Parathyroid adenoma (tissue), 2 donors: ENCODE results near the gene POM121C.
"Not testable (repeated sequence)": the region's sequence is repeated elsewhere in the genome, so short reads cannot be mapped to it uniquely, and the experiment has no call there.

ENCODE experiments used
- H2AFZ ChIP-seq: fragments of 300-600 bp; sonication (generic); one replicate; pipeline ENCODE4 v1.7.0; 2017; ENCODE audit warnings: antibody characterized with exemption, mild to moderate bottlenecking
- H3K27ac ChIP-seq: fragments of 300-600 bp; sonication (generic); one replicate; pipeline ENCODE4 v1.7.0; 2017
- H3K27me3 ChIP-seq: fragments of 300-600 bp; sonication (generic); one replicate; pipeline ENCODE4 v1.7.0; 2017; ENCODE audit warnings: low read length; ENCODE audit not compliant: control insufficient read depth, insufficient read depth
- H3K36me3 ChIP-seq: fragments of 300-600 bp; sonication (generic); one replicate; pipeline ENCODE4 v1.7.0; 2017; ENCODE audit warnings: low read length; ENCODE audit not compliant: control insufficient read depth, insufficient read depth
- H3K4me1 ChIP-seq: fragments of 300-600 bp; sonication (generic); one replicate; pipeline ENCODE4 v1.7.0; 2017; ENCODE audit warnings: control low read depth
- H3K4me2 ChIP-seq: fragments of 300-600 bp; sonication (generic); one replicate; pipeline ENCODE4 v1.7.0; 2017; ENCODE audit warnings: low read length
- H3K4me3 ChIP-seq: fragments of 300-600 bp; sonication (generic); one replicate; pipeline ENCODE4 v1.7.0; 2017; ENCODE audit warnings: low read depth, low read length
- H3K79me2 ChIP-seq: fragments of 300-600 bp; sonication (generic); one replicate; pipeline ENCODE4 v1.7.0; 2017; ENCODE audit warnings: control low read depth
- H3K9ac ChIP-seq: fragments of 300-600 bp; sonication (generic); one replicate; pipeline ENCODE4 v1.7.0; 2017; ENCODE audit warnings: mild to moderate bottlenecking
- H3K9me3 ChIP-seq: fragments of 300-600 bp; sonication (generic); one replicate; pipeline ENCODE4 v1.7.0; 2017; ENCODE audit warnings: low read length; ENCODE audit not compliant: control insufficient read depth
- donor health status: primary hyperparathyroidism.

POM121C gene

GRCh38 chr7:75418292-75418858 lies 67.7 kb downstream of the POM121C start:
- not testable (repeated sequence) for H3K4me1 ChIP-seq, H2AFZ ChIP-seq, H3K4me2 ChIP-seq, H3K27me3 ChIP-seq, H3K79me2 ChIP-seq, H3K4me3 ChIP-seq, H3K9ac ChIP-seq, H3K9me3 ChIP-seq, H3K36me3 ChIP-seq, H3K27ac ChIP-seq

- not testable (repeated sequence) for H3K27me3 ChIP-seq, H3K4me2 ChIP-seq, H3K9me3 ChIP-seq, H2AFZ ChIP-seq, H3K79me2 ChIP-seq, H3K36me3 ChIP-seq, H3K27ac ChIP-seq, H3K4me3 ChIP-seq, H3K9ac ChIP-seq, H3K4me1 ChIP-seq
These were observed 69.3 kb downstream of the POM121C start for GRCh38 chr7:75416787-75417186.

- not testable (repeated sequence) for H3K9me3 ChIP-seq, H3K36me3 ChIP-seq, H3K9ac ChIP-seq, H3K4me2 ChIP-seq, H3K4me1 ChIP-seq, H2AFZ ChIP-seq, H3K27ac ChIP-seq, H3K4me3 ChIP-seq, H3K79me2 ChIP-seq, H3K27me3 ChIP-seq
These were observed 70.2 kb downstream of the POM121C start for GRCh38 chr7:75415829-75416373.

- H3K4me3 ChIP-seq, H3K4me2 ChIP-seq, H3K79me2 ChIP-seq, H3K27ac ChIP-seq, H3K9me3 ChIP-seq, H3K27me3 ChIP-seq, H3K9ac ChIP-seq, H3K4me1 ChIP-seq, H3K36me3 ChIP-seq, H2AFZ ChIP-seq: not testable (repeated sequence)
These were observed 70.7 kb downstream of the POM121C start for GRCh38 chr7:75415428-75415817.

- H3K4me3 ChIP-seq, H3K79me2 ChIP-seq, H3K9ac ChIP-seq, H3K36me3 ChIP-seq, H3K4me1 ChIP-seq, H3K27ac ChIP-seq, H3K9me3 ChIP-seq, H3K27me3 ChIP-seq, H3K4me2 ChIP-seq, H2AFZ ChIP-seq: not testable (repeated sequence)
These were observed 71.2 kb downstream of the POM121C start for GRCh38 chr7:75414708-75415427.

- not testable (repeated sequence) for H3K79me2 ChIP-seq, H3K4me3 ChIP-seq, H3K4me2 ChIP-seq, H3K27ac ChIP-seq, H3K9ac ChIP-seq, H3K36me3 ChIP-seq, H3K4me1 ChIP-seq, H2AFZ ChIP-seq, H3K9me3 ChIP-seq, H3K27me3 ChIP-seq
These were observed 71.9 kb downstream of the POM121C start for GRCh38 chr7:75414204-75414603.

- H3K9ac ChIP-seq, H3K36me3 ChIP-seq, H3K4me3 ChIP-seq, H2AFZ ChIP-seq, H3K27me3 ChIP-seq, H3K4me1 ChIP-seq, H3K79me2 ChIP-seq, H3K4me2 ChIP-seq, H3K27ac ChIP-seq, H3K9me3 ChIP-seq: not testable (repeated sequence)
These were observed 75.3 kb downstream of the POM121C start for GRCh38 chr7:75410823-75411173.

- not testable (repeated sequence) for H3K79me2 ChIP-seq, H3K9ac ChIP-seq, H3K36me3 ChIP-seq, H2AFZ ChIP-seq, H3K27me3 ChIP-seq, H3K4me3 ChIP-seq, H3K4me2 ChIP-seq, H3K4me1 ChIP-seq, H3K9me3 ChIP-seq, H3K27ac ChIP-seq
These were observed 75.9 kb downstream of the POM121C start for GRCh38 chr7:75409880-75410822.

- H3K36me3 ChIP-seq, H3K9me3 ChIP-seq, H2AFZ ChIP-seq, H3K9ac ChIP-seq, H3K27ac ChIP-seq, H3K4me2 ChIP-seq, H3K27me3 ChIP-seq, H3K4me1 ChIP-seq, H3K79me2 ChIP-seq, H3K4me3 ChIP-seq: not testable (repeated sequence)
These were observed 81.4 kb downstream of the POM121C start for GRCh38 chr7:75404663-75405062.

- H3K36me3 ChIP-seq, H3K9me3 ChIP-seq, H3K9ac ChIP-seq, H3K4me3 ChIP-seq, H3K27me3 ChIP-seq, H2AFZ ChIP-seq, H3K27ac ChIP-seq, H3K4me1 ChIP-seq, H3K4me2 ChIP-seq, H3K79me2 ChIP-seq: not testable (repeated sequence)
These were observed 82.3 kb downstream of the POM121C start for GRCh38 chr7:75403455-75404443.
